Activated CD8-positive, alpha-beta memory T cell treated with anti-CD3 and anti-CD28 coated beads, Interleukin-2, amount 50 U/mL, for 4 hours (primary cell): ENCODE measurements around the gene SLC12A4.
"Not testable (repeated sequence)": the region's sequence is repeated elsewhere in the genome, so short reads cannot be mapped to it uniquely, and the experiment has no call there.

Experiments used
- DNase-seq: peaks from one replicate; pipeline ENCODE4 v3.0.0-alpha.2; 2020

SLC12A4 gene

DNA sequence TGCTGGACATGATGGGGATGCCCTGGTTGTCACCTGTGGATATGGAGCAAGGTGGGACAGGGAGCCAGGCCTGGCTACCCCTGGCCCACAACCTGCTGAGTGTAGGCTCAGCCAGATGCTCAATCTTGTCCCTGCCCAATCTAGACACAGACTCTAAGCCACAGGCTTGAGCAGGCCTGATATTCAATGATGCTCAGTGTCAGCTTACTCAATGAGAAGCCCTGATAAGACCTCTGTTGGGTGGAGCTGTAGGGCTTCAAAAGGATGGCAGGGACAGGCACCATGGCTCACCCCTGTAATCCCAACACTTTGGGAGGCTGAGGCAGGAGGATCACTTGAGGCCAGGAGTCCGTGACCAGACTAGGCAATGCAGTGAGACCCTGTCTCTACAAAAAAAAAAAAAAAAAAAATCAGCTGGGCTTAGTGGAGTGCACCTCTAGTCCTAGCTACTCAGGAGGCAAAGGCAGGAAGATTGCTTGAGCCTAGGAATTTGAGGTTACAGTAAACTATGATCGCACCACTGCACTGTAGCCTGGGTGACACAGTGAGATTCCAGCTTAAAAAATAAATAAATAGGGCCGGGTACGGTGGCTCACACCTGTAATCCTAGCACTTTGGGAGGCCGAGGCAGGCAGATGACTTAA lies 27.9 kb downstream of the SLC12A4 start:
- DNase-seq: no peak

DNA sequence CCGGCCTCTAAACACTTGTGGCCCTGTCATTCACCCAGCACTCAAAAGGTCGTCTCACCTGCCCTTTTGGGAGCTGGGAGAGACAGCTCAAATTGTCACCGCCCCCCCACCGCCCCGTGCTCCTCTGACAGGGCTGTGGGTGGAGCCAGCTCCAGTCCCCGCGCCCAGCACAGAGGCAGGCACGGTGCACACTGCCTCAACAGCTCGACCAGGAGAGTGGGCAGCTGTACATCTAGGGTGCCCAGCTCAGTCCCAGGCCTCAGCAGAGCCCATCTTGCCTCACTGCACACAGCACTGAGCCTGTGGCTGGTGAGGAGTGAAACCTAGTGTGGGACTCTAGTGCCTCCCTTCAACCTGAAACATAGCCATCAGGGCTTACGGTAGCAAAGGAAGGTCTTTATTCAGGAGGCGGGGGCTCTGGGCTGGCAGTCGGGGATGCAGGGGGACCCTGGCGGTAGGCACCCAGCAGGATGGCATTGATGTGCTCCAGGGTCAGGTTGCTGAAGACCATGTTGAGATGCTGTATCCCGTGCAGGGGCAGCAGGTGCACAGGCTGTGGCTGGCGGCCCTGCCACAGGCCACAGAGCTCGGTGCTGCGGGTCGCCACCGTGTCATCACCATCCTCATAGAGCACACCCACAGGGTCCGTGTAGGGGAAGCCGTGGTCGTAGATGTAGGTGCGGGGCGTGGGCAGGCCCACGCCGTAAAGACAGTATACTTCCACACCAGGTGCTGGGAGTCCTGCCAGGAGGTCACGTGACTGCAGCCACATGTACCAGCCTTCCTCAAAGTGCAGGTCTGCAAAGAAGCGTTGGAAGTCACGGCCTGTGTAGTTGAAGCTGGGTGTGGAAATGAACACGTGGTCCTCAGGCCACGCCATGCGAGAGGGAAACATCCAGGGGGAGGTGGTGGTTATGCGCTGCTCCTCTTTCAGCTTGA lies 28.7 kb downstream of the SLC12A4 start:
- peak; percentile 56 for DNase-seq

DNA sequence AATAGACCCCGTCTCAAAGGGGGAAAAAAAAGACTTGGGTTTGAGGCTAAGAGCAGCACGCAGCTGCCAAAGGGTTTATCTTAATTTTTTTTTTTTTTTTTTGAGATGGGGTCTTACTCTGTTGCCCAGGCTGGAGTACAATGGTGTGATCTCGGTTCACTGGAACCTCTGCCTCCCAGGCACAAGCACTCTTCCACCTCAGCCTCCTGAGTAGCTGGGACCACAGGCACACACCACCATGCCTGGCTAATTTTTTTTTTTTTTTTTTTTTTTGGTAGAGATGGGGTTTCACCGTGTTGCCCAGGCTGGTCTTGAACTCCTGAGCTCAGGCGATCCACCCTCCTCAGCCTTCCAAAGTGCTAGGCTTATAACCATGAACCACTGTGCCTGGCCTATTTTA lies 30.7 kb downstream of the SLC12A4 start:
- DNase-seq: not testable (repeated sequence)

DNA sequence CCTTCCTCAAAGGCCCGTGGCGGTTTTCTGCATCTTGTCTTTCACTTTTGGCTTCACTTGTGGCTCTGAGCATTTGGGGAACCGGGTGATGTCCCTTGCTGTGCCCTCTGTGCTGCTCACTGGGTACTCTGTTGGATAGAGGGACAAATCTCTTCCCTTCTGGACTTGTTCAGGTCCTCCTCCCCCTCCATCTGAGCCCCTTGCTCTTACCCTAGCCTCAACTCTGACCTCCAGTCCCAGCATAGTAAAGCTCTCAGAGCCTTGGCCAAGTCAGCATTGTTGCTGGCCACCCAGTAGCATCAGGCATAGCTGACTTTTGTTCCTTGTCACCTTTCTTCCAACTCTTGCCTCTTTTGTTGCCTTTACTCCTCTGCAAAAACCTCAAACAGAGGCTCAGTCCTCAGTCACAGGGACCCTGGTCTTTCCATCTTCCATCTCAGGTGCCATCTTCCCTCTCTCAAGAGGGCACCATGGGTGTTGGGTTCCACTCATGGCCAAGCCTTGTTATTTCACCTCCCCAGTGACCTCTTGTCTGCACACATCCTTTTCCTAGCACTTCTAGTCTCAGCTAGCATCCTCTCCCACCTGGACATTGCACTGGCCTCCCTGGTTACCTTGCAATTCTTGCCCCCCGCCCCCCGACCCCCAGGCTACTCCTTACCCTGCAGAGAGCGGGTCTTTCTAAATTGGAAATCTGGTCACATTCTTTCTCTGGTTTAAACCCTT lies 31.4 kb downstream of the SLC12A4 start:
- DNase-seq: peak; percentile 71

DNA sequence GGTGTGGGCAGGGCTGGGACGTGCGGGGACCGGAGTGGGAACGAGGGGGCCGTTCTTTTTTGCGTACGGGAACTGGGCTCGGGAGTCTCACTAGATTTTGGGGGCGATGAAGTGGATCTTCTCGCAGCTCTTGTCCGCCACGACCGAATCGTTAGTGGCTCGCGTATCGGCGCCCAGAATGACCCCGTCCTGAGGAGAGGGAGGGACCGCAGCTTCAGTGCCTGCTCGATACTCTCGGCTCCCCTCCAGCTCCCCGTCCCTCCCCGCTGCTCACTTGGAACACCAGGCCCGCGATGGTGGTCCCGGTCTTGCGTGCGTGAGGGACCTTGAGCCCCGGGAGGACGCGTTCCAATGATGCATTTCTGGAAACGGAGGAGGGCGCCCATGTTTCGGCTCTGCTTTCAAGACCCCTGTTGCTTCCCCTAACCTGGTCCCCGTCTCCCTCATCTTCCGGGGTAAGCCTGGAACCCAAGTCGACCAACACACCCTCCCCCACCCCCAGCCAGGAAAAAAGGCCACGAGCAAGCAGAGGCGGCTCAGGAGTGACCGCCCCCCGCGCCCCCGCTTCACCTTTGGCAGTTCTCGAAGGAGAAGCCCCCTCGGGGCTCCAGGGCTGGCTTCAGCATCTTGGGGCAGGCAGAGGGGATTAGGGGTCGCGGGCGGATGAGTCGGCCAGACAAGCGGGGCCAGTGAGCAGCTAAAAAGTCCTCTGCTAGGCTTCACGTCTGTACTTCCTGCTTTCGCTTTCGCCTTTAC lies 32.1 kb downstream of the SLC12A4 start, which contains the start of gene PSMB10:
PSMB10 (minus strand) TSS at position 727 of the 756 bp plus-strand sequence; CDS start at position 626, 101 bp downstream.
- no peak for DNase-seq

DNA sequence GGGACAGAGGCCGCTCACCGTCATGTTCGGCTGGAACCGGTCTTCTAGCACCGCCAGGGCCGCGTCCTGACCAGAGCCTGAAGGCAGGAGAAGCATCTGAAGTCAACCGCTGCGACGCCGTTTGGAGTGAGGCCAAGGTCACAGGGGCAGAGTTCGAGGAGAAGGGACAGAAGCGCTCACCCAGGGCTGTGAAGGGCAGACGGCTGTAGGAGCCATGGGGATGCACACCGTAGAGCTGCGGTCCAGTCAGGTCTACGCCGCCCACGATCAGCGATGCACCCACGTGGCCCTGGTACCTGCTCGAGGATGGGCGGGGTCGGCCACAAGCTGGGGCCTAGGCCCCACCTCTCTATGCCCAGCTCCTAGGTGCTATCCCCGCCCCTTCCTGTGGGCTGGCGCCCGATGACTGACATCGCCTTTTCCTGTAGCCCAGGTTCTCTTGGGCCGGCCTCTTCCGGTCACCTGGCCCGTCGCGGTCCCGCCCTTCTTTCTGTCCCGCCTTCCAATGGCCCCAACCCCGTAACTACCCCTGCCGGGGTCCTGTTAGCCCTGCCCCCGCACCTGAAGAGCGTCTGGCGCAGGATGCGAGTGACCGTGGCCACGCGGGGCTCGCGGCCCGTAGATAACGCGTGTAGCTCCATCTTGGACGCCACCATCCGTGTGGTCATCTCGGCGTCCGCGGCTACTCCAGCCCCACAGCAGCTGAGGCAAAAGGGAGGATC lies 32.9 kb downstream of the SLC12A4 start:
- peak; percentile 94 for DNase-seq

DNA sequence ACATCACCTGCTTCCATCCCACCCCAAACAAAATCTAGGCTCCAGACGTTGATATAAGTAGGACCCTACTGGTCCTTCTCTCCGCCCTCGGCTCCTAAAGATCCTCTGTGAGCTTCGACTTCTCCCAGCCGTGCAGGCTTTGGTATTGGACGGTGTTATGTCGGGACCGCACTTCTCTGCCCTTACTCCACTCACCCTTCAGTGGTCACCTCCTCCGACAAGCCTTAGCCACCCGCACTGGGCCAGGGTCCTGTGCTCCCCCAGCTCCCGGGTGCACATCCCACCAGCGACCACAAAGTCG lies 33.4 kb downstream of the SLC12A4 start:
- DNase-seq: no peak

DNA sequence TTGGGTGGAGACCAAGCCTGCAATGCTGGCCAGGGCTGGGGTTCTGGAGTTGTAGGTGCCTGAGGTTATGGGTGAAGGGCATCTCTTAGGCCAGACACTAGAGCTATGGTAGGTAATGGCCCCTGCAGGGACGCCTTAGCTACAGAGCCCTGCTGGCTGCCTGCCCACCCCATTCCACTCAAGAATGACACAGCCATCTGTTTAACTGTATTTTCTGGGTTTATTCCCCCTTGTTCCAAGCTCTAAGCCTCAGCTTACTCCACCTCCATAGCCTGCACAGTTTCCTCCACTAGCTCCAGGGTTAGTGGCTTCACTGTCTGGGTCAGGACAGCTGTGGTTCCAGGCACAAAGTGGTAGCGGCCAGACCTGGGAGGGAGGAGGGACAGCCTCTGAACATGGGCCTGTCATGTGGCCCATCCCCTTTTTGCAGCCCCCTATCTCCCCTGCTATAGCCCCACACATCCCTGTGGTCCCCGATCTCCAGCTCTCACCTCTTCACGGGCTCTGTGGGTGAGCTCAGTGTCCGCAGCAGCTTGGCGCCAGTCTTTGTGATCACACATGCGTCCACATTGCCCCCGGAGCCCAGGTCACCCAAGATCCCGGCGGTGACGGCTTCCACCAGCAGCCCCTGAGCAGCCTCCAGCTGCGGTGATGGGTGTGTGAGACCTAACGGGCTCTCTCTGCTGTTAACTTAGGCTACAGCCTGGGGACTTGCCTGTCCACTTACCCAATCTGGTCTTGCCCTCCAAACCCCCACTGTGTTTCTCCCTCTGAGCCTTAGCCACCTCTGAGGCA lies 33.9 kb downstream of the SLC12A4 start:
- DNase-seq: no peak

DNA sequence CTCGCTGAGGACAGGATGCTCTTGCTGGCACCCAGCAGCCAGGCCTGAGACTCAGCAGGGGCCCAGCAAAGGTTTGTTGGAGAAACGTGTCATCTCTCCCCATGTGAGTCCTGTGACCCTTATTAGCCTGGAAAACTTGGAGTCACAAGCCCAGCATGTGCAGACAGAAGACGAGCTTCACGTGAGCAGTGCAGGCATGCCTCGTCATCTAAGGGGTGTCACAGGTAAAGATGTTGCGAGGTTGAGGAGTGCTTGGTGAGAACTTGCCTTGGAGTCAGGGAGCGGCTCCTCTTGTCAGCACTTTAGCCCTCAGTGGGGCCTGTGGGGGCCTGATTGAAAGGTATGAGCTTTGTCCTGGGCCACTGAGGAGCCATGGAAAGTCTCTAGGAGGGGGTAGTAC lies 34.6 kb downstream of the SLC12A4 start:
- DNase-seq: no peak

DNA sequence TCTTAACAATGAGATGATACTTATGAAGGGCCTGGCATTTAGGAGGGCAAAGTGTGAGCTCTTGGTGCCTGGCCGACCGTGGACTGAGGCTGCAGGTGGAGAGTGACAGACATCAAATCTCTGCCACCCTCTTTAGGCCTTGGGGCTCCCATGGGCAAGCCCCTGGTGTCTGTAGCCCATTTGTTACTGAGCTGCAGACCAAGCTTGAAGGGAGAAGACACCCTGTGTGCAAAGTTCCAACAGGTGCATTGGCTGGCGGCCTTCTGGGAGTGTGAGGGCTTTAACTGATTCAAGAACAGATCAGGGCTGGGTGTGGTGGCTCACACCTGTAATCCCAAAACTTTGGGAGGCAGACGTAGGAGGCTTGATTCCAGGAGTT lies 36.0 kb downstream of the SLC12A4 start:
- DNase-seq: no peak

DNA sequence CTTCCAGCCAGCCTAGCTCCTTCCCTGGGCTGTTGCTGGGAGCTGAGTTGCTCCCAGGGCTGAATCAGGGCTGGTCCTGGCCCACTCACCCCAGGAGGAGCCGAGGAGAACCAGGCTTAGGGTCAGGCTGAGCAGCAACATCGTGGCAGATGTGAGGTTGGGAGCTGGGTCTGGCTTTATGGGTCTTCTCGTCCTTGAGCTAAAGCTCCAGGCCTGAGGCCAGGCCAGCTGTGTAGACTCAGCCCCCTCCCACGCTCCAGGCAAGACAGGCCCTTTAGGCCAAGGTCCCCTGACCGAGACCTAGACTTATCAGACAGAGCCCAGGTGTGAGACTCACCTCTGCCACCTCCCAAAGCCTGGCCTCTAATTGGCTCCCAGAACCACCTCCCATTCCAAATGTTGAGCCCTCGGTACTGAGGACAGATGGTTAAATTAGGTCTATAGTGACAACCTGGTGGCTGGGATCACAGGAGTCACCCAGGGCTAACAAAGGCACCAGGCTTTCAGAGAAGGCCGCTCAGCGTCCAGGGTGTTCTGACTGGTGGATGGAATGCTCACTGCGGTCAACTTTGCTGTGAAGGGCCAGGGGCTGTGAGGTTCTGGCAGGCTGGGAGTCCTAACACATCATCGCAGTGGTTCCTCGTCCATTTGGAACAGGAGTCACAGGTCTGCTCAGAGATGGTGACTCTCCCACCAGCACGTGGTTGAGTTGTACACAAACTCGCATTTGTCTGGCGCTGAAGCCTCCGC lies 36.5 kb downstream of the SLC12A4 start, which contains the start of gene CTRL:
CTRL (minus strand) TSS at position 151 of the 750 bp plus-strand sequence; CDS start at position 141, 10 bp downstream.
- no peak for DNase-seq

DNA sequence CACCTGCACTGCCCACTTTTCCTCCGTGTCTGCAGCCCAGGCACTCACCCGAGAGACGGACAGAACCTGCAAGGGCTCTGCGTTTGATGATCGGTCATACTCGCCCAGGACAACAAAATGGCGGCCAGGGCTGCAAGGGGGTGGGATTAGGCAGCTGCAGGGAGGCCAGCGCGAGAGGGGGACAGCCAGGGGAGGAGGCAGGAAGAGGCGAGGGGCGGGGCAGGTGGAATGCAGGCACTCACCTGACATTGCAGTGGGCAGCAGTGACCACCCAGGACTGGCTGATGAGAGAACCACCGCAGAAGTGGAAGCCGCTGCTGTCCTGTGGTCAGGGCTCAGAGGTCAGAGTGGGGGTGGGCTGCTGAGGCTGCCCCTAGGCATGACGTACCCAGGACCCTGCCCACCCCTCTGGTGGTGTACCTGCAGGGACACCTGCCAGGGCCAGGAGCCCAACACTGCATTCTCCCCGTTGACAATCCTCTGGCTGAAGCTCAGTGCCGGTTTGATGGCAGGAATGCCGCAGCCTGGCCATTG lies 37.7 kb downstream of the SLC12A4 start:
- DNase-seq: no peak

DNA sequence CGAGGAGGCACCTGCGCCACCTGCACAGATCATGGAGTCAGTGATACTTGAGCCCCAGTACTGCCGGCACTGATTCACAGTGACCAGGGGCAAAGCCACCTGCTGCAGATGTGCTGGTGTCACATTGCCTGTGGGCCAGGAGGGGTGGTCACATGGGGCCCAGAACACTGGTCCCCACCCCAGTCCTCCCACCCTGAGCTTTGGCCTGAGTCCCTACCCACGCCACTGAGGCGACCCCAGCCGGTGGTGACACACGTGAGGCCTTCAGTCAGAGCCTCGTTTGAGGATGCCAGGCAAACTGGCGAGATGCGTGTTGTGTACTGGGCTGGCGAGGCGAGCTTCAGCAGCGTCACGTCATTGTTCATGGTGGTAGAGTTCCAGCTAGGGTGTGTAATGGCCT lies 38.2 kb downstream of the SLC12A4 start:
- no peak for DNase-seq

DNA sequence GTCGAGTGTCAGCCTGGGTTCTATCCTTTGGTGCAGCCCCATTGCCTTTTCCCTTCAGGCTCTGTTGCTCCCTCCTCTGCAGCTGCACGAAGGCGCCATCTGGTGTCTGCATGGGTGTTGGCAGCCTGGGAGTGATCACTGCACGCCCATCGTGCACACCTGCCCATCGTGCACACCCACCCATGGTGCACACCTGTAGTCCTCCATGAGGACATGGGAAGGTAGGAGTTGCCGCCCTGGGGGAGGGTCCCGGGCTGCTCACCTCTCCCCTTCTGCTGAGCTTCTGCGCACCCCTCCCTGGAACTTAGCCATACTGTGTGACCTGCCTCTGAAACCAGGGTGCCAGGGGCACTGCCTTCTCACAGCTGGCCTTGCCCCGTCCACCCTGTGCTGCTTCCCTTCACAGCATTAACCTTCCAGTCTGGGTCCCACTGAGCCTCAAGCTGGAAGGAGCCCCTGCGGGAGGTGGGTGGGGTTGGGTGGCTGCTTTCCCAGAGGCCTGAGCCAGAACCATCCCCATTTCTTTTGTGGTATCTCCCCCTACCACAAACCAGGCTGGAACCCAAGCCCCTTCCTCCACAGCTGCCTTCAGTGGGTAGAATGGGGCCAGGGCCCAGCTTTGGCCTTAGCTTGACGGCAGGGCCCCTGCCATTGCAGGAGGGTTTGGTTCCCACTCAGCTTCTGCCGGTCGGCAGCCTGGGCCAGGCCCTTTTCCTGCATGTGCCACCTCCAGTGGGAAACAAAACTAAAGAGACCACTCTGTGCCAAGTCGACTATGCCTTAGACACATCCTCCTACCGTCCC lies 39.7 kb downstream of the SLC12A4 start:
- DNase-seq: peak; percentile 75

DNA sequence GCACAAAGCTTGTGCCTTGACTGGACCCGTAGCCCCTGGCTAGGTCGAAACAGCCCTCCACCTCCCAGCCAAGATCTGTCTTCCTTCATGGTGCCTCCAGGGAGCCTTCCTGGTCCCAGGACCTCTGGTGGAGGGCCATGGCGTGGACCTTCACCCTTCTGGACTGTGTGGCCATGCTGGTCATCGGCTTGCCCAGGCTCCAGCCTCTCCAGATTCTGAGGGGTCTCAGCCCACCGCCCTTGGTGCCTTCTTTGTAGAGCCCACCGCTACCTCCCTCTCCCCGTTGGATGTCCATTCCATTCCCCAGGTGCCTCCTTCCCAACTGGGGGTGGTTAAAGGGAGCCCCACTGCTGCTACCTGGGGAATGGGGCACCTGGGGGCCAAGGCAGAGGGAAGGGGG lies 40.3 kb downstream of the SLC12A4 start:
- DNase-seq: no peak

DNA sequence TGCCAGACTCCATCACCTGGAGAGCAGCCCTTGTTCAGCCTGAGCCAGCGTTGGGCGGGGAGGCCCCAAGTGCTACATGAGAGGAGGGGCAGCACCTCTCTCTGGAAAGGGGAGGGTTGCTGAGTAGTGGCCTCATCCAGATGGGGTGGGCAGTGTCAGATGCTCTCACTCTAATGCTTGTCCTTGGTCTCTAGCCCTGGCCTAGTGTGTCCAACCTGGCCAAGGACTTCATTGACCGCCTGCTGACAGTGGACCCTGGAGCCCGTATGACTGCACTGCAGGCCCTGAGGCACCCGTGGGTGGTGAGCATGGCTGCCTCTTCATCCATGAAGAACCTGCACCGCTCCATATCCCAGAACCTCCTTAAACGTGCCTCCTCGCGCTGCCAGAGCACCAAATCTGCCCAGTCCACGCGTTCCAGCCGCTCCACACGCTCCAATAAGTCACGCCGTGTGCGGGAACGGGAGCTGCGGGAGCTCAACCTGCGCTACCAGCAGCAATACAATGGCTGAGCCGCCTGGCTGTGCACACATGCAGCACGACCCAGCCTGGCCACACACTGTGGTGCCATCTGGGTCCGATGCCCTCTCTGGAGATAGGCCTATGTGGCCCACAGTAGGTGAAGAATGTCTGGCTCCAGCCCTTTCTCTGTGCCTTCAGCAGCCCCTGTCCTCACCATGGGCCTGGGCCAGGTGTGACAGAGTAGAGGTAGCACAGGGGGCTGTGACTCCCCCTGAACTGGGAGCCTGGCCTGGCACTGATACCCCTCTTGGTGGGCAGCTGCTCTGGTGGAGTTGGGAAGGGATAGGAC lies 41.1 kb downstream of the SLC12A4 start:
- DNase-seq: no peak

DNA sequence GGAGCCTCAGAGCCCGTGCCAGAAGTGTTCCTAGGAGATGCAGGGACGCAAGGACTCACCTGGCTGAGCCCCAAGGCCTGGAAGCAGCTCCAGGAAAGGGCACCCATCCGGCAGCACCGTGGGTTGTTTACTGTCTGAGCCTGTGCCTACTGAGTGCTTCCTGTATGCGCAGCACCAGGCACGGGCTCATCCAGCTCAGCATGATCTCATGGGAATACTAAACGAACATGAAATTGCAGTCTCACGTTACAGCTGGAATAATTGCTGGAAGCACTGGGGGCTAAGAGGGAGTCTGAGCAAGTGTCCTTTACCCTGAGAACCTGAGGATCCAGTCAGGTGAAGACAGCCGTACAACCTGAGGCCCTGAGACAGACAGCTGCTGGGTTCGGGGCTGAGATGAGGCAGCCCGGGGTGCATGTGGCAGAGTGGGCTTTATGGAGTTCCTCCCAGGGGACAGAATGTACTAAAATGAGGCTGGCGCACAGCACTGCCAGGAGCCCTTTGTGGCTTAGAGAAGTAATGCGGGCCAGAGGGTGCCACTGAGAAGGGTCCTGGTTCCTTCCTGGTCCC lies 42.2 kb downstream of the SLC12A4 start:
- no peak for DNase-seq
